Fibroblast of skin of abdomen (primary cell): ENCODE results near the gene DNAH6.
A peak's percentile ranks its signal among the peaks of the same experiment; 100 is the strongest.
"Not testable (repeated sequence)": the region's sequence is repeated elsewhere in the genome, so short reads cannot be mapped to it uniquely, and the experiment has no call there.

ENCODE experiments used
- DNase-seq: peaks from one replicate; pipeline ENCODE4 v3.0.0-alpha.2; 2013

DNAH6 gene

GRCh38 chr2:84841577-84841976 lies 325.3 kb downstream of the DNAH6 start:
- no peak for DNase-seq

- DNase-seq: no peak
Observed at GRCh38 chr2:84844141-84844540, 327.8 kb downstream of the DNAH6 start.

- DNase-seq: peak; percentile 28
Observed at GRCh38 chr2:84846041-84846663, 329.9 kb downstream of the DNAH6 start.

GRCh38 chr2:84846741-84847142 lies 330.4 kb downstream of the DNAH6 start:
- peak; percentile 20 for DNase-seq

- DNase-seq: no peak
Observed at GRCh38 chr2:84847326-84848050, 331.2 kb downstream of the DNAH6 start.

GRCh38 chr2:84849271-84849952 lies 333.1 kb downstream of the DNAH6 start:
- no peak for DNase-seq

- DNase-seq: no peak
Observed at GRCh38 chr2:84850471-84850870, 334.2 kb downstream of the DNAH6 start.

GRCh38 chr2:84851876-84852275 lies 335.6 kb downstream of the DNAH6 start:
- no peak for DNase-seq

GRCh38 chr2:84854850-84855249 lies 338.6 kb downstream of the DNAH6 start:
- no peak for DNase-seq

- DNase-seq: no peak
Observed at GRCh38 chr2:84855731-84856130, 339.4 kb downstream of the DNAH6 start.

- DNase-seq: no peak
Observed at GRCh38 chr2:84856787-84857186, 340.5 kb downstream of the DNAH6 start.

GRCh38 chr2:84857566-84857965 lies 341.3 kb downstream of the DNAH6 start:
- no peak for DNase-seq

- no peak for DNase-seq
Observed at GRCh38 chr2:84858123-84858522, 341.8 kb downstream of the DNAH6 start.

GRCh38 chr2:84858937-84859336 lies 342.6 kb downstream of the DNAH6 start:
- DNase-seq: no peak

GRCh38 chr2:84861539-84861938 lies 345.2 kb downstream of the DNAH6 start:
- no peak for DNase-seq

- DNase-seq: no peak
Observed at GRCh38 chr2:84862006-84862405, 345.7 kb downstream of the DNAH6 start.

GRCh38 chr2:84865181-84865783 lies 349.0 kb downstream of the DNAH6 start:
- DNase-seq: peak; percentile 33

- DNase-seq: peak; percentile 36
Observed at GRCh38 chr2:84866122-84866521, 349.8 kb downstream of the DNAH6 start.

- DNase-seq: not testable (repeated sequence)
Observed at GRCh38 chr2:84868327-84868726, 352.0 kb downstream of the DNAH6 start.
